Ectodermal cell (in vitro differentiated cells): ENCODE data around the gene NOP10.
"Not testable (repeated sequence)": the region's sequence is repeated elsewhere in the genome, so short reads cannot be mapped to it uniquely, and the experiment has no call there.

Experiments
- H3K27ac ChIP-seq: 2 replicates; pipeline ENCODE4 v1.7.0; 2013; ENCODE audit warnings: mild to moderate bottlenecking, low read depth, low read length; ENCODE audit not compliant: insufficient read depth, poor library complexity, severe bottlenecking
- H3K27me3 ChIP-seq: 2 replicates; pipeline ENCODE4 v1.7.0; 2013; ENCODE audit warnings: mild to moderate bottlenecking, low read length; ENCODE audit not compliant: insufficient read depth, control insufficient read depth, poor library complexity, severe bottlenecking
- H3K36me3 ChIP-seq: one replicate; pipeline ENCODE4 v1.7.0; 2013; ENCODE audit warnings: low read length; ENCODE audit not compliant: control insufficient read depth, insufficient read depth
- H3K4me1 ChIP-seq: one replicate; pipeline ENCODE4 v1.7.0; 2013; ENCODE audit warnings: low read length; ENCODE audit not compliant: control insufficient read depth, insufficient read depth
- H3K4me3 ChIP-seq: 2 replicates; pipeline ENCODE4 v1.7.0; 2013; ENCODE audit warnings: low read depth, low read length, control low read depth; ENCODE audit not compliant: insufficient read depth
- H3K9me3 ChIP-seq: 2 replicates; pipeline ENCODE4 v1.7.0; 2013; ENCODE audit warnings: mild to moderate bottlenecking, low read length, moderate library complexity; ENCODE audit not compliant: control insufficient read depth
- WGBS, 2 experiments: methylation state at CpG; one replicate each; pipeline ENCODE4 v1.1.7; 2013; ENCODE audit warnings: missing lambda C conversion rate in 2 of 2; 5-methylcytosine and 5-hydroxymethylcytosine counted together

NOP10 gene

GRCh38 chr15:34342213-34342736 is 661 bp downstream of the NOP10 start:
- not testable (repeated sequence) for H3K4me1 ChIP-seq, H3K27me3 ChIP-seq, H3K27ac ChIP-seq, H3K9me3 ChIP-seq, H3K36me3 ChIP-seq
- 34 to 40% methylated on average over 26 of the region's 26 CpGs for WGBS, 2 experiments
- H3K4me3 ChIP-seq, result peak overlapping the region; percentile 84

- Histone ChIP-seq H3K27ac (no peak overlapping the region), H3K4me1 (no peaks in the 10 kb centered on the region), H3K36me3 (peaks cover 8% of the 10 kb centered on the region), H3K9me3 (no peaks in the 10 kb centered on the region), H3K4me3 (peak overlapping the region; percentile 84), H3K27me3 (no peaks in the 10 kb centered on the region)
- 94 to 95% methylated on average over 15 of the region's 15 CpGs for WGBS, 2 experiments
These were observed 1.3 kb downstream of the NOP10 start for GRCh38 chr15:34341381-34342212.

- no peak overlapping the region for H3K4me3 ChIP-seq
- 96 to 97% methylated on average over 3 of the region's 3 CpGs for WGBS, 2 experiments
- no peaks in the 10 kb centered on the region for H3K9me3 ChIP-seq
- no peaks in the 10 kb centered on the region for H3K4me1 ChIP-seq
- no peak overlapping the region for H3K27ac ChIP-seq
- H3K36me3 ChIP-seq, result peaks cover 8% of the 10 kb centered on the region
- no peaks in the 10 kb centered on the region for H3K27me3 ChIP-seq
These were observed 3.0 kb downstream of the NOP10 start for GRCh38 chr15:34339946-34340345.

GRCh38 chr15:34338347-34338746 is 4.6 kb downstream of the NOP10 start:
- H3K4me3 ChIP-seq, result peak overlapping the region; percentile 96
- WGBS, 2 experiments, result 71 to 77% methylated on average over 13 to 16 of the region's 16 CpGs
- no peaks in the 10 kb centered on the region for H3K9me3 ChIP-seq
- H3K27ac ChIP-seq, result no peak overlapping the region
- no peaks in the 10 kb centered on the region for H3K27me3 ChIP-seq
- no peaks in the 10 kb centered on the region for H3K4me1 ChIP-seq
- peaks cover 8% of the 10 kb centered on the region for H3K36me3 ChIP-seq

- 0% methylated on average over 78 of the region's 78 CpGs for WGBS, 2 experiments
- Histone ChIP-seq H3K4me1 (no peaks in the 10 kb centered on the region), H3K9me3 (no peaks in the 10 kb centered on the region), H3K27me3 (no peaks in the 10 kb centered on the region), H3K27ac (peak within 1 kb of the TSS; percentile 81), H3K36me3 (peaks cover 8% of the 10 kb centered on the region), H3K4me3 (peak within 1 kb of the TSS; percentile 96)
These were observed 5.2 kb downstream of the NOP10 start, which contains the start of gene SLC12A6 for GRCh38 chr15:34337557-34338306. Gene SLC12A6 (minus strand): TSS chr15:34337781. CDS start chr15:34336680, 1,101 bp downstream.

- Histone ChIP-seq H3K36me3 (peaks cover 8% of the 10 kb centered on the region), H3K4me3 (peak overlapping the region; percentile 96), H3K27ac (peak overlapping the region; percentile 40), H3K27me3 (no peaks in the 10 kb centered on the region), H3K9me3 (no peaks in the 10 kb centered on the region), H3K4me1 (no peaks in the 10 kb centered on the region)
- 8 to 9% methylated on average over 26 of the region's 26 CpGs for WGBS, 2 experiments
These were observed 5.9 kb downstream of the NOP10 start for GRCh38 chr15:34336991-34337556.

- WGBS, 2 experiments, result 93 to 95% methylated on average over 16 of the region's 16 CpGs
- H3K9me3 ChIP-seq, result no peaks in the 10 kb centered on the region
- H3K27ac ChIP-seq, result no peak overlapping the region
- H3K36me3 ChIP-seq, result peaks cover 7% of the 10 kb centered on the region
- no peaks in the 10 kb centered on the region for H3K4me1 ChIP-seq
- peak overlapping the region; percentile 96 for H3K4me3 ChIP-seq
- H3K27me3 ChIP-seq, result no peaks in the 10 kb centered on the region
These were observed 6.5 kb downstream of the NOP10 start for GRCh38 chr15:34336231-34336990.

GRCh38 chr15:34335176-34336032 is 7.5 kb downstream of the NOP10 start:
- no peaks in the 10 kb centered on the region for H3K27me3 ChIP-seq
- no peak overlapping the region for H3K4me3 ChIP-seq
- 88 to 97% methylated on average over 3 of the region's 3 CpGs for WGBS, 2 experiments
- no peaks in the 10 kb centered on the region for H3K4me1 ChIP-seq
- no peaks in the 10 kb centered on the region for H3K36me3 ChIP-seq
- no peak overlapping the region for H3K27ac ChIP-seq
- no peaks in the 10 kb centered on the region for H3K9me3 ChIP-seq

GRCh38 chr15:34334672-34335071 is 8.3 kb downstream of the NOP10 start:
- Histone ChIP-seq H3K27me3 (no peaks in the 10 kb centered on the region), H3K4me3 (no peak overlapping the region), H3K36me3 (no peaks in the 10 kb centered on the region), H3K4me1 (no peaks in the 10 kb centered on the region), H3K27ac (no peak overlapping the region), H3K9me3 (no peaks in the 10 kb centered on the region)
- 88 to 91% methylated on average over 3 to 4 of the region's 4 CpGs for WGBS, 2 experiments
